ENCODE data around the gene PPY. TPM values are rescaled to one million over a fixed set of nuclear protein-coding genes. Genes with fewer than 3 reads are reported as not detected.

The PPY gene
- total RNA-seq, 1 experiment from 2014 or later: not detected

GRCh38 chr17:43914451-43914850 lies 27.8 kb downstream of the PPY start:
- no peak overlapping the region for H3K4me3 Mint-ChIP-seq
- WGBS (ENCODE audit: extremely low coverage, insufficient read length, low lambda C conversion rate): no CpG with 5 or more reads among the region's 2 CpGs

More at GRCh38 chr17:43914451-43914850, 27.8 kb downstream of the PPY start:
- Histone ChIP-seq H2BK5ac (ENCODE audit: insufficient read length, low read length) (no peak overlapping the region), H4K8ac (replicated peaks; ENCODE audit: insufficient read length, low read depth, low read length) (no peak overlapping the region), H3K4me2 (ENCODE audit: insufficient read depth, insufficient read length, low read length) (no peak overlapping the region), H3K23me2 (ENCODE audit: insufficient read length, low read depth, low read length, poor library complexity, severe bottlenecking) (no peaks in the 10 kb centered on the region), H2AK5ac (ENCODE audit: insufficient read length, low read length) (no peak overlapping the region), H3K9me3 (ENCODE audit: control insufficient read depth, low read depth, low read length) (no peaks in the 10 kb centered on the region), H3K23ac (ENCODE audit: insufficient read length, low read depth, low read length) (no peak overlapping the region), H3K27me3 (ENCODE audit: insufficient read depth, low read length) (no peaks in the 10 kb centered on the region; the same call in 1 of the 2 replicates), H2BK12ac (ENCODE audit: insufficient read length, low read depth, low read length) (no peak overlapping the region), H3K18ac (ENCODE audit: insufficient read length, low read depth, low read length) (no peak overlapping the region), H2BK120ac (ENCODE audit: low read depth, low read length, poor library complexity, severe bottlenecking) (no peak overlapping the region), H3T11ph (ENCODE audit: low read length) (no peak overlapping the region), H3K4ac (ENCODE audit: low read depth, low read length) (no peak overlapping the region), H3K79me2 (ENCODE audit: insufficient read depth, low read length) (no peaks in the 10 kb centered on the region), H2BK20ac (ENCODE audit: low read depth, low read length, poor library complexity, severe bottlenecking) (no peak overlapping the region), H4K20me1 (ENCODE audit: control insufficient read depth, insufficient read depth, insufficient read length) (no peaks in the 10 kb centered on the region), H4K91ac (ENCODE audit: insufficient read length, low read depth, low read length) (no peak overlapping the region), H3K79me1 (ENCODE audit: insufficient read depth, low read depth, low read length, poor library complexity, severe bottlenecking) (no peaks in the 10 kb centered on the region), H4K5ac (ENCODE audit: insufficient read length, low read depth, low read length) (no peak overlapping the region), H3K9ac (ENCODE audit: extremely low read depth, insufficient read length, low read length) (no peak overlapping the region), H3K4me1 (ENCODE audit: insufficient read depth, low read length) (no peaks in the 10 kb centered on the region), H3K27ac (ENCODE audit: insufficient read length, low read depth, low read length) (no peak overlapping the region), H3K14ac (ENCODE audit: insufficient read depth, low read length) (no peak overlapping the region), H2AFZ (ENCODE audit: low read length) (no peak overlapping the region), H3K56ac (ENCODE audit: insufficient read length, low read depth, low read length) (no peak overlapping the region), H2BK15ac (ENCODE audit: low read depth, low read length) (no peak overlapping the region)
- H3K27ac Mint-ChIP-seq: no peak overlapping the region
- peaks cover 0 to 5% of the 10 kb centered on the region in 2 experiments; a peak in 4 of 5 replicates for H3K9me3 Mint-ChIP-seq
- peaks cover 17 to 20% of the 10 kb centered on the region in 2 experiments for H3K4me1 Mint-ChIP-seq
- peaks cover 43% of the 10 kb centered on the region for H3K27me3 Mint-ChIP-seq (ENCODE audit: low read depth)
- DNase-seq: no peak
- TF ChIP-seq CTCF (conservative IDR thresholded peaks at IDR 0.05): no peak
- H3K36me3 Mint-ChIP-seq (ENCODE audit: insufficient read depth in 1 of 3, low read depth in 3 of 3): no peaks in the 10 kb centered on the region

All from H9 (cell line).